ENCODE data around the gene TMEM18.

DNA sequence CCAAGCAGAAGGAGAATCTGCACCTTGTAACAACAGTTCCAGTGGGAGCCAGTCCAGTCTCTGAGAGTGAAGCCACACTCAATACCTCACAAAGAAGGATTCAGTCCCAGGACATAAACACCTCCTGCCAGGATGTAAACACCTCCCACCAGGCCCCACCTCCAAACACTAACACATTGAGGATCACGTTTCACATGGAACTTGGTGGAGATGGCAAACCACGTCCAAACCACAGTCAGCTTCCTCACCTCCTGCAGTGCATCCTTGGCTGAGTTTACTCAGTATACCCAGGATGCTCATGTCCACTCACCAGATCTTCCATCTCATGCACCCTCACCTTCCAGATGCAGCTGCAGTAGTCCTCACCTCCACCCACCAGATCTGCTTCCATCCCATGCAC is 37.8 kb upstream of the TMEM18 start:
- TF ChIP-seq, protein P1, sequence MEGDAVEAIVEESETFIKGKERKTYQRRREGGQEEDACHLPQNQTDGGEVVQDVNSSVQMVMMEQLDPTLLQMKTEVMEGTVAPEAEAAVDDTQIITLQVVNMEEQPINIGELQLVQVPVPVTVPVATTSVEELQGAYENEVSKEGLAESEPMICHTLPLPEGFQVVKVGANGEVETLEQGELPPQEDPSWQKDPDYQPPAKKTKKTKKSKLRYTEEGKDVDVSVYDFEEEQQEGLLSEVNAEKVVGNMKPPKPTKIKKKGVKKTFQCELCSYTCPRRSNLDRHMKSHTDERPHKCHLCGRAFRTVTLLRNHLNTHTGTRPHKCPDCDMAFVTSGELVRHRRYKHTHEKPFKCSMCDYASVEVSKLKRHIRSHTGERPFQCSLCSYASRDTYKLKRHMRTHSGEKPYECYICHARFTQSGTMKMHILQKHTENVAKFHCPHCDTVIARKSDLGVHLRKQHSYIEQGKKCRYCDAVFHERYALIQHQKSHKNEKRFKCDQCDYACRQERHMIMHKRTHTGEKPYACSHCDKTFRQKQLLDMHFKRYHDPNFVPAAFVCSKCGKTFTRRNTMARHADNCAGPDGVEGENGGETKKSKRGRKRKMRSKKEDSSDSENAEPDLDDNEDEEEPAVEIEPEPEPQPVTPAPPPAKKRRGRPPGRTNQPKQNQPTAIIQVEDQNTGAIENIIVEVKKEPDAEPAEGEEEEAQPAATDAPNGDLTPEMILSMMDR (conservative IDR thresholded peaks at IDR 0.05 in 1 of 2, IDR thresholded peaks at IDR 0.05 in 1 of 2; ENCODE audit: low read depth in 1 of 2, low read length in 2 of 2): no peak
- TF ChIP-seq EZH2 (IDR thresholded peaks at IDR 0.05; ENCODE audit: low read length, missing control alignments): no peak

All from fibroblast of lung (primary cell).